Naive thymus-derived CD4-positive, alpha-beta T cell (primary cell): ENCODE data around the gene LIG1. TPM values are rescaled to one million over a fixed set of nuclear protein-coding genes. Genes with fewer than 3 reads are reported as not detected.

Experiments used
- ATAC-seq: fragments of 150-1000 bp; cut with Tn5 transposase; 2 replicates; pipeline ENCODE4 v1.10.0; 2021; ENCODE audit warnings: mild to moderate bottlenecking, moderate library complexity
- CTCF ChIA-PET: fragments of 350-600 bp; sonication (Branson Sonifier 250); formaldehyde crosslinking; loops from one replicate; lab custom pipeline; 2021; ENCODE audit warnings: antibody characterized with exemption; lab: Charles Lee
- POLR2A ChIA-PET: fragments of 350-600 bp; sonication (Branson Sonifier 250); formaldehyde crosslinking; loops from one replicate; lab custom pipeline; 2021; ENCODE audit warnings: antibody characterized with exemption, inconsistent platforms; lab: Charles Lee
- DNase-seq, 9 donors: peaks; one replicate each; pipeline versions ENCODE4 v3.0.0 to v3.0.0-alpha.2; 2020 to 2022; ENCODE audit warnings: mixed read lengths in 1 of 9
- H3K27ac ChIP-seq: one replicate; pipeline ENCODE4 v1.7.0; 2013; ENCODE audit warnings: mild to moderate bottlenecking, low read depth, low read length, moderate library complexity
- H3K27me3 ChIP-seq, 2 donors: one replicate each; pipeline ENCODE4 v1.7.0; 2013; ENCODE audit warnings: low read length in 2 of 2, mild to moderate bottlenecking in 2 of 2, moderate library complexity in 2 of 2; ENCODE audit not compliant: control insufficient read depth in 2 of 2, insufficient read depth in 2 of 2
- H3K36me3 ChIP-seq, 3 experiments: 1 replicate in 2 of 3; 2 replicates in 1 of 3; pipeline ENCODE4 v1.7.0; 2013; ENCODE audit warnings: low read length in 3 of 3, mild to moderate bottlenecking in 3 of 3, moderate library complexity in 1 of 3; ENCODE audit not compliant: insufficient read depth in 3 of 3, control insufficient read depth in 2 of 3
- H3K4me1 ChIP-seq, 2 donors: one replicate each; pipeline ENCODE4 v1.7.0; 2013; ENCODE audit warnings: low read length in 2 of 2, mild to moderate bottlenecking in 2 of 2, moderate library complexity in 1 of 2; ENCODE audit not compliant: control insufficient read depth in 2 of 2, insufficient read depth in 2 of 2
- H3K4me3 ChIP-seq: 2 replicates; pipeline ENCODE4 v1.7.0; 2013; ENCODE audit warnings: mild to moderate bottlenecking, low read length
- H3K9me3 ChIP-seq, 3 experiments: 1 replicate in 2 of 3; 2 replicates in 1 of 3; pipeline ENCODE4 v1.7.0; 2013; ENCODE audit warnings: low read length in 3 of 3; ENCODE audit not compliant: control insufficient read depth in 2 of 3
- H3K27ac Mint-ChIP-seq, 9 donors: one replicate each; pipeline ENCODE4 v1.8.0; 2020 to 2022; ENCODE audit warnings: mixed read lengths in 9 of 9, mild to moderate bottlenecking in 8 of 9, moderate library complexity in 5 of 9, inconsistent platforms in 2 of 9
- H3K27me3 Mint-ChIP-seq, 5 donors: one replicate each; pipeline ENCODE4 v1.8.0; 2021 to 2022; ENCODE audit warnings: mixed read lengths in 5 of 5, mild to moderate bottlenecking in 1 of 5
- H3K36me3 Mint-ChIP-seq, 5 donors: one replicate each; pipeline ENCODE4 v1.8.0; 2020 to 2022; ENCODE audit warnings: mixed read lengths in 5 of 5, mild to moderate bottlenecking in 3 of 5, inconsistent platforms in 1 of 5
- H3K4me1 Mint-ChIP-seq, 7 donors: one replicate each; pipeline ENCODE4 v1.8.0; 2020 to 2022; ENCODE audit warnings: mixed read lengths in 7 of 7, mild to moderate bottlenecking in 3 of 7, inconsistent platforms in 1 of 7
- H3K4me3 Mint-ChIP-seq, 10 donors: one replicate each; pipeline ENCODE4 v1.8.0; 2020 to 2022; ENCODE audit warnings: mild to moderate bottlenecking in 10 of 10, mixed read lengths in 10 of 10, moderate library complexity in 6 of 10, inconsistent platforms in 2 of 10
- H3K9me3 Mint-ChIP-seq, 11 donors: one replicate each; pipeline ENCODE4 v1.8.0; 2020 to 2022; ENCODE audit warnings: mixed read lengths in 11 of 11, mild to moderate bottlenecking in 4 of 11, inconsistent platforms in 1 of 11, moderate library complexity in 1 of 11
- intact Hi-C, 2 donors: fragments of 100-400 bp; cut with micrococcal nuclease; formaldehyde crosslinking; loops; one replicate each; pipeline ENCODE4 v1.15.1; 2023
- polyA plus RNA-seq, 2 donors: library from polyadenylated mRNA; unstranded; fragments of 300-500 nt; fragmentation: Illumina TruSeq; gene quantifications; one replicate each; pipeline ENCODE4 v1.2.3, GENCODE V29; 2021
- total RNA-seq, 6 experiments: library from RNA in 5 of 6; stranded (reverse) in 5 of 6; gene quantifications; 1 replicate in 5 of 6; 2 replicates in 1 of 6; pipeline ENCODE4 v1.2.3 and lab custom pipeline; 2021 to 2026

Gene LIG1
- total and polyA plus RNA-seq, 7 experiments from 2014 or later: 38.1 to 134 (median 103) TPM

- H3K27ac Mint-ChIP-seq: peak overlapping the region in 1 of 9 donors; percentile 29
- Histone ChIP-seq H3K4me3 (no peak overlapping the region), H3K4me1 (no peaks in the 10 kb centered on the region), H3K27me3 (no peaks in the 10 kb centered on the region), H3K36me3 (peaks cover 0 to 72% (median 5%) of the 10 kb centered on the region in 3 experiments), H3K9me3 (no peaks in the 10 kb centered on the region), H3K27ac (no peak overlapping the region)
- H3K4me3 Mint-ChIP-seq: no peak overlapping the region
- DNase-seq: no peak
- ChIA-PET POLR2A (no interaction called here), CTCF (interaction anchor here (1.0 kb wide), 1 partner anchor 32 kb away, joined by 3 read pairs; no protein-coding TSS in a partner anchor)
- peaks cover 0 to 4% (median 0%) of the 10 kb centered on the region in 11 donors for H3K9me3 Mint-ChIP-seq
- ATAC-seq: no peak
- intact Hi-C loops: no loop called here
- H3K4me1 Mint-ChIP-seq: peaks cover 0 to 1% (median 0%) of the 10 kb centered on the region in 7 donors
- H3K36me3 Mint-ChIP-seq: peaks cover 9 to 43% (median 21%) of the 10 kb centered on the region in 5 donors
- no peaks in the 10 kb centered on the region for H3K27me3 Mint-ChIP-seq
Measured at GRCh38 chr19:48139053-48139452, 31.1 kb downstream of the LIG1 start.

DNA sequence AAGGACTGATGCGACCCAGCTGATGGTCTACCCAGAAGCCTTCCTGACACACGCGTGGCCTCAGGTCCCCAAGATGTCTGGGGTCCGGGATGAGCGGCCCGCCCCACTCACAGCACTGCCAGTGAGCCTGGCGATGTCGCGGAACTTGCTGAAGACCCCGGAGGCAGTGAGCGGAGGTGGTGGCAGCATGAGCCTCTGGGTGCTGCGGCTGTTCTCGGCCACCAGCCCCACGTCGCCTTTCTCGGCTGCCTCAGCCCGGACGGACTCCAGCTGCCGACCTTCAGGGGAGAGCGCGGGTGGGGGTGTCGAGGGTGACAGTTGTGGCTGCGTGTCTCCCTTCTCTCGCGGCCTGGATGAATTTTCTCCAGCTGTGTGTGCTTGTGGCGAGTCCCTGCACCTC is 32.7 kb downstream of the LIG1 start:
- Mint-ChIP-seq H3K27me3 (no peaks in the 10 kb centered on the region), H3K27ac (no peak overlapping the region), H3K4me1 (peaks cover 0 to 3% (median 0%) of the 10 kb centered on the region in 7 donors), H3K4me3 (no peak overlapping the region), H3K9me3 (peaks cover 0 to 3% (median 0%) of the 10 kb centered on the region in 11 donors), H3K36me3 (peaks cover 8 to 32% (median 10%) of the 10 kb centered on the region in 5 donors)
- no peak overlapping the region for H3K4me3 ChIP-seq
- ATAC-seq: no peak
- no peaks in the 10 kb centered on the region for H3K4me1 ChIP-seq
- H3K9me3 ChIP-seq: no peaks in the 10 kb centered on the region
- CTCF ChIA-PET: no interaction called here
- DNase-seq: no peak
- intact Hi-C loops: no loop called here
- H3K36me3 ChIP-seq: peaks cover 0 to 70% (median 0%) of the 10 kb centered on the region in 3 experiments
- POLR2A ChIA-PET: no interaction called here
- H3K27me3 ChIP-seq: no peaks in the 10 kb centered on the region
- no peak overlapping the region for H3K27ac ChIP-seq

DNA sequence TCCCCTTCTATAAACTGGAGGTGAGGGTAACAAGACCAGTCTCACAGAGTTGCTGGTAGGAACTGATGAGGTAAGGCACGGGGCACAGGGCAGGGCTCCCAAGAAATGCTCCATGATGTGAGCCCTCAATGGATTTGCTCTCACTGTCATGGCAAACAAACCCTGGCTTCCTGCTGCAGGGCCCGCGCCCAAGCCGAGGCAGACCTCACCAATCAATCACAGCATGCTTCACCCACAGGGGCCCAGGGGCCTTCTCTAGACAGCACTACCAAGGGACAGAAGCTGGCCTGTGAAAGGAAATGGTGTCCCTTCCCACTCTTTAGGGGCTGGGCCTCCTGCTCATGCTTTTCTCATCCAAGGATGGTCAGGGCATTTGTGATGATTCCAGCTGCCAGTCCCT is 33.6 kb downstream of the LIG1 start:
- Histone ChIP-seq H3K4me3 (no peak overlapping the region), H3K4me1 (no peaks in the 10 kb centered on the region), H3K9me3 (no peaks in the 10 kb centered on the region), H3K27me3 (no peaks in the 10 kb centered on the region), H3K36me3 (peaks cover 0 to 75% (median 0%) of the 10 kb centered on the region in 3 experiments), H3K27ac (no peak overlapping the region)
- Mint-ChIP-seq H3K4me1 (peaks cover 0 to 3% (median 0%) of the 10 kb centered on the region in 7 donors), H3K36me3 (peaks cover 9 to 34% (median 13%) of the 10 kb centered on the region in 5 donors), H3K27ac (no peak overlapping the region), H3K27me3 (no peaks in the 10 kb centered on the region), H3K9me3 (peaks cover 0 to 5% (median 0%) of the 10 kb centered on the region in 11 donors), H3K4me3 (no peak overlapping the region)
- POLR2A ChIA-PET: no interaction called here
- DNase-seq: no peak
- intact Hi-C loops: no loop called here
- CTCF ChIA-PET: no interaction called here
- ATAC-seq: no peak

- DNase-seq: no peak
- no peak for ATAC-seq
- Histone ChIP-seq H3K27me3 (no peaks in the 10 kb centered on the region), H3K9me3 (no peaks in the 10 kb centered on the region), H3K27ac (no peak overlapping the region), H3K36me3 (peaks cover 0 to 80% (median 0%) of the 10 kb centered on the region in 3 experiments), H3K4me3 (no peak overlapping the region), H3K4me1 (no peaks in the 10 kb centered on the region)
- no peaks in the 10 kb centered on the region for H3K27me3 Mint-ChIP-seq
- ChIA-PET CTCF (no interaction called here), POLR2A (no interaction called here)
- intact Hi-C loops: no loop called here
- H3K4me1 Mint-ChIP-seq: peaks cover 0 to 3% (median 0%) of the 10 kb centered on the region in 7 donors
- H3K9me3 Mint-ChIP-seq: peaks cover 0 to 5% (median 0%) of the 10 kb centered on the region in 11 donors
- H3K4me3 Mint-ChIP-seq: no peak overlapping the region
- no peak overlapping the region for H3K27ac Mint-ChIP-seq
- peaks cover 11 to 38% (median 15%) of the 10 kb centered on the region in 5 donors for H3K36me3 Mint-ChIP-seq
Measured at GRCh38 chr19:48135411-48135810, 34.7 kb downstream of the LIG1 start.

DNA sequence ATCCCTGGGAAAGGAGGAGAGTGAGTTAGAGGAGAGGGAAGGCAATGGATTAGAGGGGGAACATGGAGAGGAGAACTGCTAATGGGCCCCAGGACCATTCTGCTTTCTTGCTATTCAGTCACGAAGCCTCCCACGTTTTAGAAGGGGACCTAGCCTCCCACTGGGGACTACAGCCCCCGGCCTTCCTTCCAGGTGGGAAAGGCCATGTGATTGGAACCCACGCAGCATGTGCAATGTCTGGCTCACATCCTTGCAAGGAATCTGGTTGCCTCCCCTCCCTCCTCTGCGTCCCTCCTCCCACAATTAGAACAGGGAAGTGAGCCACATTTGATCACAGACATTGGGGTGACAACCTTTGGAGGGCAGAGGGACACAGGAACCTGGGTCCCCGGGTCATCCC is 37.0 kb downstream of the LIG1 start:
- no peak overlapping the region for H3K27ac Mint-ChIP-seq
- no peaks in the 10 kb centered on the region for H3K27me3 Mint-ChIP-seq
- H3K4me1 Mint-ChIP-seq: peaks cover 0 to 5% (median 0%) of the 10 kb centered on the region in 7 donors
- H3K36me3 ChIP-seq: peaks cover 0 to 80% (median 3%) of the 10 kb centered on the region in 3 experiments
- intact Hi-C loops: no loop called here
- no peaks in the 10 kb centered on the region for H3K4me1 ChIP-seq
- no peaks in the 10 kb centered on the region for H3K27me3 ChIP-seq
- H3K27ac ChIP-seq: no peak overlapping the region
- H3K36me3 Mint-ChIP-seq: peaks cover 5 to 38% (median 19%) of the 10 kb centered on the region in 5 donors
- H3K4me3 Mint-ChIP-seq: no peak overlapping the region
- CTCF ChIA-PET: interaction anchor here (0.8 kb wide), 1 partner anchor 48 kb away, joined by 3 read pairs; no protein-coding TSS in a partner anchor
- peaks cover 0 to 6% (median 0%) of the 10 kb centered on the region in 11 donors for H3K9me3 Mint-ChIP-seq
- DNase-seq: no peak
- no peak for ATAC-seq
- POLR2A ChIA-PET: no interaction called here
- no peaks in the 10 kb centered on the region for H3K9me3 ChIP-seq
- no peak overlapping the region for H3K4me3 ChIP-seq

- Histone ChIP-seq H3K4me3 (no peak overlapping the region), H3K27ac (no peak overlapping the region), H3K27me3 (no peaks in the 10 kb centered on the region), H3K4me1 (no peaks in the 10 kb centered on the region), H3K36me3 (peaks cover 0 to 80% (median 15%) of the 10 kb centered on the region in 3 experiments), H3K9me3 (peaks cover 0 to 4% (median 0%) of the 10 kb centered on the region in 3 experiments)
- Mint-ChIP-seq H3K36me3 (peaks cover 27 to 70% (median 44%) of the 10 kb centered on the region in 5 donors), H3K4me1 (peaks cover 0 to 11% (median 0%) of the 10 kb centered on the region in 7 donors), H3K4me3 (no peak overlapping the region), H3K27ac (peak overlapping the region in 2 of 9 donors; percentile 49 to 70), H3K27me3 (no peaks in the 10 kb centered on the region), H3K9me3 (peaks cover 0 to 4% (median 0%) of the 10 kb centered on the region in 11 donors)
- POLR2A ChIA-PET: interaction anchor here (0.6 kb wide), 1 partner anchor 1098 kb away, joined by 3 read pairs; no protein-coding TSS in a partner anchor
- DNase-seq (no peak), ATAC-seq (no peak)
- CTCF ChIA-PET: no interaction called here
- intact Hi-C loops: no loop called here
Measured at GRCh38 chr19:48127561-48127960, 42.6 kb downstream of the LIG1 start.
